Glutamatergic neuron (in vitro differentiated cells): Measurements from ENCODE around the gene ALDH1L2. TPM values are rescaled to one million over a fixed set of nuclear protein-coding genes. Genes with fewer than 3 reads are reported as not detected.

Experiments
- DNase-seq: peaks from one replicate; pipeline ENCODE4 v3.0.0; 2022
- H3K27ac Mint-ChIP-seq: one replicate; pipeline ENCODE4 v1.8.0; 2020; ENCODE audit warnings: mild to moderate bottlenecking, mixed read lengths, inconsistent platforms; ENCODE audit not compliant: unreplicated experiment
- H3K27me3 Mint-ChIP-seq: one replicate; pipeline ENCODE4 v1.8.0; 2020; ENCODE audit warnings: mild to moderate bottlenecking, moderate library complexity, mixed read lengths, inconsistent platforms; ENCODE audit not compliant: unreplicated experiment
- H3K36me3 Mint-ChIP-seq: one replicate; pipeline ENCODE4 v1.8.0; 2020; ENCODE audit warnings: mild to moderate bottlenecking, mixed read lengths, inconsistent platforms; ENCODE audit not compliant: unreplicated experiment
- H3K4me1 Mint-ChIP-seq: one replicate; pipeline ENCODE4 v1.8.0; 2020; ENCODE audit warnings: mild to moderate bottlenecking, low read depth, mixed read lengths, inconsistent platforms; ENCODE audit not compliant: unreplicated experiment
- H3K4me3 Mint-ChIP-seq: one replicate; pipeline ENCODE4 v1.8.0; 2020; ENCODE audit warnings: mild to moderate bottlenecking, mixed read lengths, inconsistent platforms; ENCODE audit not compliant: unreplicated experiment
- H3K9me3 Mint-ChIP-seq: one replicate; pipeline ENCODE4 v1.8.0; 2020; ENCODE audit warnings: mild to moderate bottlenecking, moderate library complexity, mixed read lengths, inconsistent platforms; ENCODE audit not compliant: unreplicated experiment
- CTCF ChIP-seq: fragments of 200-600 bp; sonication (generic); IDR thresholded peaks from one replicate; pipeline ENCODE4 v1.5.0; 2021; ENCODE audit not compliant: partially characterized antibody, unreplicated experiment
- total RNA-seq: library from RNA; stranded (reverse); fragmentation: NEBNext Ultra II Directional; extraction: Animal tissue kit (Norgen Biotek cat#: 25700); gene quantifications from one replicate; pipeline ENCODE4 v1.2.1, GENCODE V29; 2021; ENCODE audit not compliant: unreplicated experiment

ALDH1L2 gene
- total RNA-seq, 1 donor from 2014 or later, result 47.4 TPM

GRCh38 chr12:105064564-105065178 lies 19.6 kb downstream of the ALDH1L2 start:
- Mint-ChIP-seq H3K9me3 (peaks cover 1% of the 10 kb centered on the region), H3K27ac (no peak overlapping the region), H3K4me3 (no peak overlapping the region), H3K4me1 (no peaks in the 10 kb centered on the region), H3K36me3 (no peaks in the 10 kb centered on the region), H3K27me3 (no peaks in the 10 kb centered on the region)
- no peak for TF ChIP-seq CTCF
- no peak for DNase-seq

GRCh38 chr12:105060715-105061378 lies 23.4 kb downstream of the ALDH1L2 start:
- no peak for DNase-seq
- no peak overlapping the region for H3K27ac Mint-ChIP-seq
- H3K4me3 Mint-ChIP-seq, result no peak overlapping the region
- TF ChIP-seq CTCF, result no peak
- H3K36me3 Mint-ChIP-seq, result peaks cover 21% of the 10 kb centered on the region
- peaks cover 1% of the 10 kb centered on the region for H3K9me3 Mint-ChIP-seq
- H3K27me3 Mint-ChIP-seq, result no peaks in the 10 kb centered on the region
- no peaks in the 10 kb centered on the region for H3K4me1 Mint-ChIP-seq

DNA sequence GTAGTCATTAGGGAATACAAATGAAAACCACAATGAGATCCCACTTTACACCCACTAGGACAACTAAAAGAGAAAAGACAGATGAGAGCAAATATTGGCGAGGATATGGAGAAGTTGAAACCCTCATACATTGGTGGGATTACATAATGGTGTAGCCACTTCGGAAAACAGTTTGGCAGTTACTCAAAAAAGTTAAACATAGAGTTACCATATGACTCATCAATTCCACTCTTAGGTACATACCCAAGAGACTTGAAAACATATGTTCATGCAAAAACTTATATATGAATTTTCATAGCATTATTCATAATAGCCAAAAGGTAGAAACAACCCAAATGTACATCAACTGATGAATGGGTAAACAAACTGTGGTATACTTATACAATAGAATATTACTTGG lies 27.1 kb downstream of the ALDH1L2 start:
- Mint-ChIP-seq H3K9me3 (no peaks in the 10 kb centered on the region), H3K4me3 (no peak overlapping the region), H3K27me3 (peaks cover 2% of the 10 kb centered on the region), H3K4me1 (peaks cover 3% of the 10 kb centered on the region), H3K36me3 (peaks cover 33% of the 10 kb centered on the region), H3K27ac (no peak overlapping the region)
- no peak for DNase-seq
- TF ChIP-seq CTCF, result no peak

DNA sequence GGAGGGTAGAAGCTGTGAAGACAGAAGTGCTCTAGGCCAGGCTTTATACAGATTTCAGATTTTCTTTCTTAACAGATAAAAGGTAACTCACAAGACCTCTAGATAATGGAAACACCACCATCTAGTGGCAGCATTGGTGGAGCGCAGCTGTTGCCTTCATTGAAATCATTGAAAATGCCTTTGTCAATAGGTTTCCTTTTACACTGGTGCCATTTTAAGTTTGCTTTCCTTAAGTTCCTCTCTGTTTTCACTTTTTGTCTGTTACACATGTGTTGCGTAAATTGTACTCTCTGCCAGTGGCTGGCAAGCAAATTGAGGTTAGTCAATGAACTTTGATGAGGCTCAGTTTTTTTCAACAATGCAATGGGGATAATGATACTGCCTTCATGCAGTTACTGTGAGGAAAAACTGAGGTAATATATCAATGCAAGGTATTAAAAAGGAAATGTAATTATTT lies 31.1 kb downstream of the ALDH1L2 start:
- DNase-seq, result peak; percentile 78
- Mint-ChIP-seq H3K36me3 (peaks cover 42% of the 10 kb centered on the region), H3K9me3 (no peaks in the 10 kb centered on the region), H3K27ac (no peak overlapping the region), H3K27me3 (peaks cover 2% of the 10 kb centered on the region), H3K4me3 (no peak overlapping the region), H3K4me1 (peaks cover 6% of the 10 kb centered on the region)
- TF ChIP-seq CTCF, result peak; percentile 84

DNA sequence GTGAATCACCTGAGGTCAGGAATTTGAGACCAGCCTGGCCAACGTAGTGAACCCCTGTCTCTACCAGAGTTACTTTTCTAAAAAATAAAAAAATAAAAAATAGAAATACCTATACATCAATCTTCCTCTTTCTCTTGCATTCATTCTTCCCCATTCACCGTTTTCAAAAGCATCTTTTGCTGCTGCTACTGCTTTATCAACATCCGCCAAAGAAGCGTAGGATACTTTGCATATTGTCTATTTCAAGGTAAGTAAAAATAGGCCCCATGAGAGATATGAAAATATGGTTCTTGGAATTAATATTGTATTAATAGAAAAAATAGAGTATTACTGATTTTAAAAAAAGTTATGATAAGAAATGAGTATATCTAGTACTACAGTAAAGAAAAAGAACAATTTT lies 32.3 kb downstream of the ALDH1L2 start:
- Mint-ChIP-seq H3K27ac (no peak overlapping the region), H3K9me3 (no peaks in the 10 kb centered on the region), H3K4me3 (no peak overlapping the region), H3K27me3 (peaks cover 2% of the 10 kb centered on the region), H3K36me3 (peaks cover 32% of the 10 kb centered on the region), H3K4me1 (peaks cover 6% of the 10 kb centered on the region)
- TF ChIP-seq CTCF, result no peak
- DNase-seq, result no peak
